Tibial nerve (tissue), 4 donors: Measurements from ENCODE around the gene CERCAM. TPM values are rescaled to one million over a fixed set of nuclear protein-coding genes. Genes with fewer than 3 reads are reported as not detected.
A peak's percentile ranks its signal among the peaks of the same experiment; 100 is the strongest.

Experiments used
- DNase-seq, 2 donors: peaks; one replicate each; pipeline ENCODE4 v3.0.0-alpha.2; 2019; ENCODE audit warnings: low spot score in 2 of 2
- H3K27ac ChIP-seq, 4 donors: fragments of 200-600 bp; sonication (generic) in 3 of 4; one replicate each; pipeline ENCODE4 v1.5.1; 2017 to 2019; ENCODE audit warnings: mild to moderate bottlenecking in 1 of 4
- H3K27me3 ChIP-seq, 2 donors: fragments of 200-600 bp; sonication (generic) in 1 of 2; one replicate each; pipeline versions ENCODE4 v1.5.1 to v1.6.0; 2017 to 2019
- H3K36me3 ChIP-seq, 3 donors: fragments of 200-600 bp; sonication (generic); one replicate each; pipeline ENCODE4 v1.5.1; 2018 to 2019
- H3K4me1 ChIP-seq, 4 donors: fragments of 200-600 bp; sonication (generic) in 3 of 4; one replicate each; pipeline ENCODE4 v1.5.1; 2017 to 2019
- H3K4me3 ChIP-seq, 4 donors: fragments of 200-600 bp; sonication (generic) in 3 of 4; one replicate each; pipeline ENCODE4 v1.5.1; 2017 to 2019; ENCODE audit warnings: mild to moderate bottlenecking in 1 of 4, moderate library complexity in 1 of 4
- H3K9me3 ChIP-seq, 4 donors: fragments of 200-600 bp; sonication (generic) in 3 of 4; one replicate each; pipeline ENCODE4 v1.5.1; 2017 to 2019
- EP300 ChIP-seq, 2 donors: sonication (generic); formaldehyde crosslinking; IDR thresholded peaks; one replicate each; pipeline ENCODE4 v1.6.1; 2017; ENCODE audit warnings: antibody characterized with exemption in 2 of 2, mild to moderate bottlenecking in 1 of 2
- POLR2A ChIP-seq, 2 donors: fragments of 450-650 bp; IDR thresholded peaks; one replicate each; pipeline ENCODE4 v1.6.1; 2017; ENCODE audit warnings: antibody characterized with exemption in 2 of 2, mild to moderate bottlenecking in 2 of 2, moderate library complexity in 2 of 2
- WGBS, 2 donors: methylation state at CpG; one replicate each; pipeline ENCODE4 v1.1.5; 2018; 5-methylcytosine and 5-hydroxymethylcytosine counted together
- total RNA-seq, 4 donors: library from RNA; depleted of rRNA; stranded (reverse); fragments of >200 nt; gene quantifications; one replicate each; pipeline ENCODE4 v1.1.0, GENCODE V29; 2016
- TF ChIP-seq, protein P1 (sequence below), 5 experiments: fragments of 200-600 bp in 3 of 5; fragments of 450-650 bp in 2 of 5; sonication (generic) in 3 of 5; IDR thresholded peaks; one replicate each; pipeline ENCODE4 v1.5.1; 2016 to 2019; ENCODE audit warnings: antibody characterized with exemption in 5 of 5, mild to moderate bottlenecking in 3 of 5, moderate library complexity in 2 of 5

The CERCAM gene
- total RNA-seq, 4 donors from 2014 or later = 23.7 to 48.2 (median 31.6) TPM

DNA sequence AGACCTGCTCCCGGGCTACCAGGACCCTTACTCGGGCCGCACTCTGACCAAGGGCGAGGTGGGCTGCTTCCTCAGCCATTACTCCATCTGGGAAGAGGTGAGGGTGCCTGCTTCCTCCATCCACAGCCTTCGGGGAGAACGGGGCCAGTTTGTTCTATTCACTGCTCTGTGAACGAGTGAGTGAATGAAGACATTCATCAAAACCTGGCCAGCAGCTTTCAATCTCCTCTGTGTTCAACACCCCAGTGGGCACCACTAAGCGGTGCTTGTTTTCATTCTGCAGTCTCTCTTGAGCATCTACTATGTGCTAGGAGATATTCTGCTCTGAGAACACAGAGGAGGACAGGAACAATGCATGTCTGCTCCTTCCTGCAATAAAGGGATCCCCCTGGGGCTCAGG, 10.6 kb downstream of the CERCAM start:
- TF ChIP-seq, protein P1, sequence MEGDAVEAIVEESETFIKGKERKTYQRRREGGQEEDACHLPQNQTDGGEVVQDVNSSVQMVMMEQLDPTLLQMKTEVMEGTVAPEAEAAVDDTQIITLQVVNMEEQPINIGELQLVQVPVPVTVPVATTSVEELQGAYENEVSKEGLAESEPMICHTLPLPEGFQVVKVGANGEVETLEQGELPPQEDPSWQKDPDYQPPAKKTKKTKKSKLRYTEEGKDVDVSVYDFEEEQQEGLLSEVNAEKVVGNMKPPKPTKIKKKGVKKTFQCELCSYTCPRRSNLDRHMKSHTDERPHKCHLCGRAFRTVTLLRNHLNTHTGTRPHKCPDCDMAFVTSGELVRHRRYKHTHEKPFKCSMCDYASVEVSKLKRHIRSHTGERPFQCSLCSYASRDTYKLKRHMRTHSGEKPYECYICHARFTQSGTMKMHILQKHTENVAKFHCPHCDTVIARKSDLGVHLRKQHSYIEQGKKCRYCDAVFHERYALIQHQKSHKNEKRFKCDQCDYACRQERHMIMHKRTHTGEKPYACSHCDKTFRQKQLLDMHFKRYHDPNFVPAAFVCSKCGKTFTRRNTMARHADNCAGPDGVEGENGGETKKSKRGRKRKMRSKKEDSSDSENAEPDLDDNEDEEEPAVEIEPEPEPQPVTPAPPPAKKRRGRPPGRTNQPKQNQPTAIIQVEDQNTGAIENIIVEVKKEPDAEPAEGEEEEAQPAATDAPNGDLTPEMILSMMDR (IDR thresholded peaks at IDR 0.05) = no peak
- Histone ChIP-seq H3K4me3 (no peak overlapping the region), H3K27ac (no peak overlapping the region), H3K27me3 (no peaks in the 10 kb centered on the region), H3K36me3 (peaks cover 0 to 84% (median 0%) of the 10 kb centered on the region in 3 donors), H3K4me1 (no peaks in the 10 kb centered on the region), H3K9me3 (no peaks in the 10 kb centered on the region)
- 53 to 78% methylated on average over 4 to 8 of the region's 8 CpGs for WGBS, 2 donors
- DNase-seq = no peak

DNA sequence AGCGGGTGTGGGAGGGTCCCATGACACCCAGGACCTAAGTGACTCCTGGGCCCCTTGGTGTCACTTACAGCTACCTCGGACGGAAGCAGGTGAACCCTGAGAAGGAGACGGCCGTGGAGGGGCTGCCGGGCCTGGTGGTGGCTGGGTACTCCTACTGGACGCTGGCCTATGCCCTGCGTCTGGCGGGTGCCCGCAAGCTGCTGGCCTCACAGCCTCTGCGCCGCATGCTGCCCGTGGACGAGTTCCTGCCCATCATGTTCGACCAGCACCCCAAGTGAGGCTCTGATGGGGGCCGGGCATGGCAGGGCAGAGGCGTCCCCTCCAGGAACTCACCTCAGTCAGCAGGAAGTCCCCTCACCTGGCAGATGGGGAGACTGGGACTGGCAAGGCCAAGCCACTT, 13.7 kb downstream of the CERCAM start:
- Histone ChIP-seq H3K27ac (no peak overlapping the region), H3K36me3 (peaks cover 0 to 62% (median 0%) of the 10 kb centered on the region in 3 donors), H3K4me3 (no peak overlapping the region), H3K27me3 (no peaks in the 10 kb centered on the region), H3K9me3 (no peaks in the 10 kb centered on the region), H3K4me1 (peaks cover 0 to 8% (median 0%) of the 10 kb centered on the region in 4 donors)
- DNase-seq = no peak
- TF ChIP-seq EP300 (IDR thresholded peaks at IDR 0.05) (no peak), POLR2A (IDR thresholded peaks at IDR 0.05) (no peak)
- TF ChIP-seq, protein P1 (IDR thresholded peaks at IDR 0.05) = no peak
- WGBS, 2 donors = 77 to 80% methylated on average over 1 to 15 of the region's 17 CpGs

DNA sequence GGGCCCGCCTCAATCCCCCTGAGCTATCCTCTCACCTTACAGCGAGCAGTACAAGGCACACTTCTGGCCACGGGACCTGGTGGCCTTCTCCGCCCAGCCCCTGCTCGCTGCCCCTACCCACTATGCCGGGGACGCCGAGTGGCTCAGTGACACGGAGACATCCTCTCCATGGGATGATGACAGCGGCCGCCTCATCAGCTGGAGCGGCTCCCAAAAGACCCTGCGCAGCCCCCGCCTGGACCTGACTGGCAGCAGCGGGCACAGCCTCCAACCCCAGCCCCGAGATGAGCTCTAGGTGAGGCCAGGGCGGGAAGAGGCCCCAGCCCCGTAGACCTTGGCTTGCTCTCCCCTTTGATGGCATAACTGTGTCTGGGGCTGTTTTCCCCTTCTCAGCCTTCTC, 15.0 kb downstream of the CERCAM start:
- H3K36me3 ChIP-seq = peaks cover 0 to 55% (median 0%) of the 10 kb centered on the region in 3 donors
- no peak for TF ChIP-seq POLR2A (IDR thresholded peaks at IDR 0.05)
- TF ChIP-seq, protein P1 (IDR thresholded peaks at IDR 0.05) = no peak
- no peak for TF ChIP-seq EP300 (IDR thresholded peaks at IDR 0.05)
- no peak overlapping the region for H3K4me3 ChIP-seq
- H3K9me3 ChIP-seq = no peaks in the 10 kb centered on the region
- no peak for DNase-seq
- no peak overlapping the region for H3K27ac ChIP-seq
- no peaks in the 10 kb centered on the region for H3K27me3 ChIP-seq
- H3K4me1 ChIP-seq = peaks cover 0 to 8% (median 0%) of the 10 kb centered on the region in 4 donors
- WGBS, 2 donors = 87 to 90% methylated on average over 17 to 18 of the region's 18 CpGs

DNA sequence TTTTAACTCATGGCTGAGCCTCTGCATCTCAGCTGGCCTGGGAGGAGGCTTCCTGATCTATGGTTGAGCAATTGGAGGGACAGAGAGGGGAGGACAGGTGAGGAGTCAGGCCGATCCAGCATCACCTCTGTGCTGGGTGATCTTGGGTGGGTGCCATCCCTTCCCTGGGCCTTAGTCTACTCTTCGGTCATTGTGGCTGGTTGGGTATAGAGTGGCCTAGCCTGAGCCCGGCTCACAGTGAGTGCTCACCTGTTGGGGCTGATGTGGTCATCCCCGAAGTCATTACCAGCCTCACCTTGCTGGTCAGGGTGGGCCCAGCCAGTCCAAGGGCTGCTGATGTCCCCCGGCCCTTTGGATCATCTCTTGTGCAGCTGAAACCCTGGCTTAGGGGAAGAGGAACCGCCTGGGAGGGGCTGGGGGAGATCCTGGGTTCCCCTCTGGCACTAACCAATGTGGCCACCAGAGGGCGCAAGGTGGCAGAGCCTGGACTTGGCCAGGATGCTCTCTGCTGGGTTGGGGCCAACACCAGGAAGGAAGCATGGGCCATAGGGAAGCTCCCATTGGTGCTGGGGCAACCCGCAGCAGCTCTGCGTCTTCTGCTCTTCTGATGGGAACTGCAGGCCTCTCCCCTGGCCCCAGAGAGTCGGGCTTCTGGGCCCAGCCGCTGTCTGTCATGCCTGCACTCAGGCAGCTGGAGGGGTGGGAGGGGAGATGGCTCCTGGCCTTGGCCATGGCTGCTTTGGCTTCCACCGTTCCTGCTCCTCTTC, 17.9 kb downstream of the CERCAM start:
- H3K27me3 ChIP-seq = no peaks in the 10 kb centered on the region
- peak in 1 of 2 donors; percentile 60 for TF ChIP-seq EP300 (IDR thresholded peaks at IDR 0.05)
- no peak for TF ChIP-seq POLR2A (IDR thresholded peaks at IDR 0.05)
- TF ChIP-seq, protein P1 (IDR thresholded peaks at IDR 0.05) = peak; percentile 93 to 98 (median 94)
- peaks cover 0 to 33% (median 0%) of the 10 kb centered on the region in 3 donors for H3K36me3 ChIP-seq
- H3K27ac ChIP-seq = no peak overlapping the region
- peaks cover 0 to 8% (median 0%) of the 10 kb centered on the region in 4 donors for H3K4me1 ChIP-seq
- DNase-seq = peak; percentile 72 to 86
- 39 to 54% methylated on average over 6 to 10 of the region's 12 CpGs for WGBS, 2 donors
- H3K9me3 ChIP-seq = no peaks in the 10 kb centered on the region
- no peak overlapping the region for H3K4me3 ChIP-seq

DNA sequence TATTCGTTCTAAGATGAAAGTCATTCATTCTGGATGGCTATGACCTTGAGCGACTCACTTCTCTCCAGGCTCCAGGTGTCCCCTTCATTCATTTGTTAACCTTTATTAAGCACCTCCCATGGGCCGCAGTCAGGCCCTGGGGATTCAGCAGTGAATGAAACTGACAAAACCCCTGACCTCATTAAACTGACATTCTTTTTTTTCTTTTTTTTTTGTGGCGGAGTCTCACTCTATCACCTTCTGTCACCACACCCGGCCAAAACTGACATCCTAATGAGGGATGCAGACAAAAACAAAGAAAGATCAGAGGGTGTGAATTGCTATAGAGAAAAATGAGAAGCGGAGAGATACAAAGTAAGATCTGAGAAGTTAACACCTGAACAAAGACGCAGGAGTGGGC, 18.6 kb downstream of the CERCAM start:
- Histone ChIP-seq H3K27me3 (no peaks in the 10 kb centered on the region), H3K4me1 (peaks cover 0 to 8% (median 0%) of the 10 kb centered on the region in 4 donors), H3K36me3 (peaks cover 0 to 26% (median 0%) of the 10 kb centered on the region in 3 donors), H3K4me3 (no peak overlapping the region), H3K9me3 (no peaks in the 10 kb centered on the region), H3K27ac (no peak overlapping the region)
- DNase-seq = no peak
- WGBS, 2 donors = 83 to 84% methylated on average over 7 of the region's 7 CpGs
- no peak for TF ChIP-seq EP300 (IDR thresholded peaks at IDR 0.05)
- TF ChIP-seq, protein P1 (IDR thresholded peaks at IDR 0.05) = no peak
- no peak for TF ChIP-seq POLR2A (IDR thresholded peaks at IDR 0.05)
